NCI-H345 treated with DMSO at 0.1 percent for 48 hours (cell line): ENCODE measurements around the gene PTPN2.

ENCODE experiments used
- DNase-seq: peaks from one replicate; lab custom pipeline; 2025; ENCODE audit not compliant: unreplicated experiment; lab: John Stamatoyannopoulos, UW

PTPN2 gene

DNA sequence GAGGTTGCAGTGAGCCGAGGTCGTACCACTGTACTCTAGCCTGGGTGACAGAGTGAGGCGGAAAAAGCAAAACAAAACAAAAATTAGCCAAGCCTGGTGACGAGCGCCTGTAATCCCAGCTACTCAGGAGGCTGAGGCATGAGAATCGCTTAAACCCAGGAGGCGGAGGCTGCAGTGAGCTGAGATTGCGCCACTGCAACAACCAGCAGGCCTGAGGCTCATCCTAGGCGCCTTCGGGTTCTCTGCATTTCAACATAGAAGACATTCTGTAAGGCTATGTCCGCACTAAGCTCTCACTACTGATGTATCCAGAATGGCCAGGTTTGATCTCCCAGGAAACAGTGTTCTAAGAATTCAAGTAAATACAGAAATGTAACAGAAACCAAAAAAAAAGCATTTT lies 23.5 kb downstream of the PTPN2 start:
- DNase-seq, result no peak

GRCh38 chr18:12858991-12859390 lies 25.0 kb downstream of the PTPN2 start:
- no peak for DNase-seq

- DNase-seq, result no peak
Observed at GRCh38 chr18:12857991-12858544, 26.0 kb downstream of the PTPN2 start.

- DNase-seq, result no peak
Observed at GRCh38 chr18:12857215-12857905, 26.7 kb downstream of the PTPN2 start.

GRCh38 chr18:12855916-12856315 lies 28.1 kb downstream of the PTPN2 start:
- no peak for DNase-seq

GRCh38 chr18:12852566-12853315 lies 31.3 kb downstream of the PTPN2 start:
- DNase-seq, result no peak

GRCh38 chr18:12851716-12852115 lies 32.3 kb downstream of the PTPN2 start:
- no peak for DNase-seq

DNA sequence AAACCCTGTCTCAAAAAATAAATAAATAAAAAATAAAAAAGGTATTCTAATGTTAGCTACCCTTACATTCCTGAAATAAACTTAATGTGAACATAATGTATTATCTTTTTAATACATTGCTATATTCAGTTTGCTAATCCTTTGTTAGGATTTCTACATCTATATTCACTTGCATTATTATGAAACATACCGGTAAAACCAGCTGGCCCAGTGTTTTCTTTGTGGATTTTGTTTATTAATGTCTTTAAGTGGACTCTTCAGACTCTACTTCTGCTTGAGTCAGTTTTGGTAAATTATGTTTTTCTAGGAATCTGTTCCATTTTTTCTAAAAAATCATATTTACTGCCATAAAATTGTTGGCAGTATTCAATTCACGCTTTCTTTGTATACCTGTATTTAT lies 34.5 kb downstream of the PTPN2 start:
- no peak for DNase-seq

GRCh38 chr18:12848405-12848804 lies 35.6 kb downstream of the PTPN2 start:
- no peak for DNase-seq

GRCh38 chr18:12844391-12844790 lies 39.6 kb downstream of the PTPN2 start:
- no peak for DNase-seq

GRCh38 chr18:12843420-12844350 lies 40.4 kb downstream of the PTPN2 start:
- no peak for DNase-seq

- DNase-seq, result no peak
Observed at GRCh38 chr18:12842459-12843380, 41.3 kb downstream of the PTPN2 start.

- no peak for DNase-seq
Observed at GRCh38 chr18:12841070-12841469, 43.0 kb downstream of the PTPN2 start.

- no peak for DNase-seq
Observed at GRCh38 chr18:12840382-12840781, 43.7 kb downstream of the PTPN2 start.

- no peak for DNase-seq
Observed at GRCh38 chr18:12839526-12840196, 44.4 kb downstream of the PTPN2 start.

DNA sequence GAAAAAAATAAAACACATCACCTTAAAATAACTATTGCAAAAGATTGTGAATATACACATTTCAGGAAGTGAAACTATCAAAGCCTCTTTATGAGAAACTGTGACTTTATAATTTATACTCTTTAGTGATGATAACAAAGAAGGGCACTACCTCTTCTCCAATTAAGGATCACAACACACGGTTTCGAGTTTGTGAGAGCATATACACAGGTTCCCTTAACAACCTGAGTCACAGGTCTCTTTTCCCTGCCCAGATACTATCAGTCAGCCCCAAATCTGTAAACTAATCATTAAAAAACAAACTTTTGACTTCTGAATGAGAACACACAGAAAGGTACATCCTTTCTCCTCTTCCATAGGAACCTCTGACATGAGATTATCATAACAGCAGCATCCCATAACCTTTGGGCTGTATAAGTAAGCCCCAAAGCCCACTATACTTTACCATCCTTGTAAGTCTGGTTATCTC lies 44.9 kb downstream of the PTPN2 start:
- no peak for DNase-seq

- no peak for DNase-seq
Observed at GRCh38 chr18:12838178-12838634, 45.8 kb downstream of the PTPN2 start.

GRCh38 chr18:12837747-12838146 lies 46.3 kb downstream of the PTPN2 start:
- DNase-seq, result no peak

DNA sequence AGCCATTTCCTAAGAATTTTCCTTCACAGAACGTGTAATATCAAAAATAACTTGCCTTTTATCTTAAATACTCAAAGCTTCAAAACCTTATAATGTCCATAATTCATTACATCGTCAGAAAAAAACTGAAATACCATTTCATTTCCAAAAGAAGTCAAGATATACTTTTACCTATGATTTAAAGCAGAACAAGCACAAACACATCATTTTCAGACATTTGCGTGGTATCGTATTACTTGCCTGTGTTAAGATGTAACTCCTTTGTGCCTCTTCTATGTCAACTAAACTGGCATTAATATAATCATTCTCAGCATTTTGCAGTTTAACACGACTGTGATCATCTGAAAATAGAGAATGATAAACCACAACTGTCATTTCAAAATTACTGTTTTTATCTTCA lies 47.5 kb downstream of the PTPN2 start:
- no peak for DNase-seq
